ENCODE data around the gene CFAP97.
"Not testable (repeated sequence)": the region's sequence is repeated elsewhere in the genome, so short reads cannot be mapped to it uniquely, and the experiment has no call there.

The CFAP97 gene

DNA sequence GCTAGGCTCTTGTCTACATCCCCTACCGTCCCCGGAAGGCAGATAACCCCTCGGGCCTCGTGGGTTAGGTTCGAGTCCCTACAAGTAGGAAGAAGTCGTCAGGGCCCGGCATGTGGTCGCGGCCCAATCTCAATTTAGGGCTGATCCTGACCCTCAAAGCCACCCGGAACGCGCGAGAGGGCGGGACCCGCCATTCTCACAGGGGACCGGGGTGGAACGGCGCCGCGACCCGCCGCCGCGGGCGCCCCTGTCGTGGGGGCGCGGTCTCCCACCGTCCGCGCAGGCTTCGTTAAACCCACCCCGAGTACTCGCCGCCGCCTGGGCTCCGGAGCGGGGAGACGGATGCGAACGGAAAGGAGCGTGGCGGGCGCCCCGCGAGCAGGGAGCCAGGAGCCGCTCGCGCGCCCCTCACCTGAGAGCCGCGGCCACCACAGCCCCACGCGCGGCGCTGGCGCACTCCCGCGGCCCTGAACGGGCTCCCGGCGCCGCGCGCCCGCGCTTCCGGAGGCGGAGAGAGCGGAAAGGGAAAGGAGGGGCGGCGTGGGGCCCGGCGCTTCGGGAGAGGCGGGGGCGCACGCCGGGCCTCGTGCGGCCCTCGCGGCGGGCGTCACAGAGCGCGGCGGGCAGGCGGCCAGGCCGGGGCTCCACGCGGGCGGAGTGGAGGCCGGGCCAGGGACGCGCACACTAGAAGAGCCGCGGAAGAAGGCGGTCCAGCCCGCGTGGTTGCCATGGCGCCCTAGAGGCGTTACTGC lies at the start of gene CFAP97:
Gene CFAP97, minus strand, starts transcription at position 515 of the 752 bp plus-strand sequence. CDS start 12,804 bp downstream, outside the sequence.
- no peak for DNase-seq

DNA sequence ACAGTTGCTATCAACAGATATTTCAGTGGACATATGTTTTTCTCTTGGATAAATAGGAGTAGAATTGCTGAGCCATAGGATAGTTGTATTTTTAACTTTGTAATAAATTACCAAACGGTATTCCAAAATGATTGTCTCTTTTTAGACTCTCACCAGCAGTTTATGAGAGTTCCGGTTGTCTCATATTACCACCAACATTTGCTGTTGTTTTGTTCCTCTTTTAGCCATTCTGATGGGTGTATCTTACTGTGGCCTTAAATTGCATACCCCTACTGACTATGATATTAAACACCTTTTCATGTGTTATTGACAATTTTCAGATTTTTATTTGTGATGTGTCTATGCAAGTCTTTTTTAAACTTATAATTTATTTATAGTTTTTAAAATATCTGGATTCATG lies 45.3 kb upstream of the CFAP97 start:
- no peak for DNase-seq

DNA sequence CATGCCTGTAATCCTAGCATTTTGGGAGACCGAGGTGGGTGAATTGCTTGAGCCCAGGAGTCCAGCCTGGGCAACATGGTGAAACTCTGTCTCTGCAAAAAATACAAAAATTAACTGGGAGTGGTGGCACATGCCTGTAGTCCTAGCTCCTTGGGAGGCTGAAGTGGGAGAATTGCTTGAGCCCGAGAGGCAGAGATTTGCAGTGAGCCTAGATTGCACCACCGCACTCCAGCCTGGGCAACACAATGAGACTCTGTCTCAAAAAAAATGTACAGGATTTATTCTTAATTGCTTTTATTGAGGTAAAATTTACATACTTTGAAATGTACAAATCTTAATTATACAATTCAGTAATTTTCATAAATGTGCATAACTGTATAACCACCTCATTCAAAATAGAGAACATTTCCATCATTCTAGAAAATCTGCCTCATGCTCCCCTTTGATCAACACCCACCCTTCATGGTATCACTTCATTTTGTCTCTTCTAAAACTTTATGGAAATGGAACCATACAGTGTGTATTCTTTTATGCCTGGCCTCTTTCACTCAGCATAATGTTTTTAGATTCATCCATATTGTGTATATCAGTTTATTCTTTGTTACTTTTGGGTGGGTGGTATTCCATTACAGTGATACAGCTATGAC lies 44.7 kb upstream of the CFAP97 start:
- DNase-seq = no peak

DNA sequence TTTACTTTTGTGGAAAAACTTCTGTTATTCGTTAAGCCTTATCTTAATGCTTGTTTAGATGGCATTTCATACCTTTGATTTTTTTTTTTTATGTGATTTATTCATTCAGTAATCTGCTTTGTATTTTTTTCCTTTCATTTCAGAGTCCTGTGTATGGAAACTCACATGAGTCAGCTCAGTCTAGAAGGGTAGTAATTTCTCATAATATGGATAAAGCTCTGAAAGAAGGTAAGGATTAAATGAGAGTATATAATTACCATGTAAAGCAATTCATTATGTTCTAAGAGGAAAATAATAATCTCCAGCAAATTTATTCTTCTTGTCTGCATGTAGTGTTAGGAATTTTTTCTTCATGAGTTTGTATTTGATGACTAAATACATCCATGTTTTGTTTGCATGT lies 43.4 kb upstream of the CFAP97 start:
- no peak for DNase-seq

DNA sequence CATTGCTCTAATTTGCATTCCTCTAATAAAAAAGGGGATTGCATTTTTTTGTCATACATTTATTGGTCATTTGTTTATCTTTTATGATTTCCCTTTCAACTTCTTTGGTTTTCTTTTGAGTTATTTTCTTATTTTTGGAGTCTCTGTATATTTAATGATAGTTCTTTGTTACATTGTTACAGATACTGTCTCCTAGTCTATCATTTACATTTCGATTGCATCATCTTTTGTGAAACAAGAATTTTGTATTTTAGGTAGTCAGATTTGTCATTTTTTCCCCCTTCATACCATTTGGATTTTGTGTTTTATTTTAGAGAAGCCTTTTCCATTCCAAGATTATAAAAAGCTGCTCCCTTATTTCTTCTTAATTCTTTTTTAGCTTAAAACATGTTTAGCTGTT lies 42.7 kb upstream of the CFAP97 start:
- no peak for DNase-seq

DNA sequence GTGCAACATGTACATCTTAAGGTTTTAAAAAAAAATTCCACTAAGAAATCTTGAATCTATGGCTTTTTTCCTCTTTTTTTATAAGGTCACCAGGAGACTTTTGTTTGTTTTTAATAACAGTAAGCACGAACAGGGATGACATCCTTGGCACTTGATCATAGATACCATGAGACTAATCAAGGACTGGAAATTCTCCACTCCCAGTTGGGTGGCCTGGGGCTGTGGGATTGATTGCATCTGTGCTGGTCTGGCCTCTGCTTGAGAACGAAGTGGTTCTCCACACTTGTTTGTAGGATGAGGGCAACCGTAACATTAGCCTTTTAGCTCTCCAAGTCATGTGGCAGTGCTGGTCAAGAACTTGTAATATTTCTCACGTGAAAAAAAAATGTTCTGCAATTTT lies 41.0 kb upstream of the CFAP97 start:
- no peak for DNase-seq

DNA sequence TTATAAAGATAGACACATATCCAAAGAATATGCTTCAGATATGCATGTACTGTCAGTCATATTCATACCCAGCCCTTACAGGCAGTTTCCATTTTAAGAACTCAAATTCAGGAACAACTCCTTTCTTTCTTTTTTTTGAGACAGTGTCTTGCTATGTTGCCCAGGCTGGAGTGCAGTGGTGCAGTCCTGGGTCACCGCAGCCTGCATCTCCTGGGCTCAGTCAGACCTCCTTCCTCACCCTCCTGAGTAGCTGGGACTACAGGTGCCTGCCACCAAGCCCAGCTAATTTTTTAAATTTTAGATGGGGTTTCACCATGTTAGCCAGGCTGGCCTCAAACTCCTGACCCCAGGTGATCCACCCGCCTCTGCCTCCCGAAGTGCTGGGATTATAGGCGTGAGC lies 40.1 kb upstream of the CFAP97 start:
- no peak for DNase-seq

DNA sequence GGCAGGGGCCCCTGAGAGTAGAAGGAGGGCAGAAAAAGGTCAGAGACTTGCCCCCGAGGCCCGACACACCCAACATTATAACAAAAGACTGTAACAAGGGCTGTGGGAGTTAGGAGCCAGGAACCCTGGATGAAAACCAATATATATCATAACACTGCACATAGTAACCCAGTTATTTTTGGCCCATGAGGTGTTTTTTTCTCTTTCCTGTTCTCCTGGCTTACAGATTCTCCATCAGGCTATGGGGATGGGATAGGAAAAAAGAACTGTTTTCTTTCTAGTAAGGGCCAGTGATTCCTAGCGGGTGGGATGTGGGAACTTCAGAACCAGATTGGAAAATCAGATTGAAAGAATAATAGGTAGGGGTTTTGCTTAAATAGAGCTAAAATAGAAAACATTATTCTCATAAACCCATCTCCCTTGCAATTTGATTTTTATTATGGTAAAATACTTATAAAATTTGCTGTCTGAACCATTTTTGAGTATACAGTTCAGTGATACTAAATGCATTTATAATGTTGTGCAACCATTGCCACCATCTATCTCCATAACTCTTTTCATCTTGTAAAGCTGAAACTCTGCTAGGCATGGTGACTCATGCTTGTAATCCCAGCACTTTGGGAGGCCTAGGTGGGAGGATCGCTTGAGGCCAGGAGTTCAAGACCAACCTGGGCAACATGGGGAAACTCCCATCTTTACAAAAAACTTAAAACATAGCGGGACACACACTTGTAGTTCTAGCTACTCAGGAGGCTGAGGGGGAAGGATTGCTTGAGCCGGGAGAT lies 39.1 kb upstream of the CFAP97 start:
- DNase-seq = no peak

DNA sequence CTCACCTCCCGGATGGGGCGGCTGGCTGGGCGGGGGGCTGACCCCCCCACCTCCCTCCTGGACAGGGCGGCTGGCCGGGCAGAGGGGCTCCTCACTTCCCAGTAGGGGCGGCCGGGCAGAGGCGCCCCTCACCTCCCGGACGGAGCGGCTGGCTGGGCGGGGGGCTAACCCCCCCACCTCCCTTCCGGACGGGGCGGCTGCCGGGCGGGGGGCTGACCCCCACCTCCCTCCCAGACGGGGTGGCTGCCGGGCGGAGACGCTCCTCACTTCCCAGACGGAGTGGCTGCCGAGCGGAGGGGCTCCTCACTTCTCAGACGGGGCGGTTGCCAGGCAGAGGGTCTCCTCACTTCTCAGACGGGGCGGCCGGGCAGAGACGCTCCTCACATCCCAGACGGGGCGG lies 36.7 kb upstream of the CFAP97 start:
- not testable (repeated sequence) for DNase-seq

DNA sequence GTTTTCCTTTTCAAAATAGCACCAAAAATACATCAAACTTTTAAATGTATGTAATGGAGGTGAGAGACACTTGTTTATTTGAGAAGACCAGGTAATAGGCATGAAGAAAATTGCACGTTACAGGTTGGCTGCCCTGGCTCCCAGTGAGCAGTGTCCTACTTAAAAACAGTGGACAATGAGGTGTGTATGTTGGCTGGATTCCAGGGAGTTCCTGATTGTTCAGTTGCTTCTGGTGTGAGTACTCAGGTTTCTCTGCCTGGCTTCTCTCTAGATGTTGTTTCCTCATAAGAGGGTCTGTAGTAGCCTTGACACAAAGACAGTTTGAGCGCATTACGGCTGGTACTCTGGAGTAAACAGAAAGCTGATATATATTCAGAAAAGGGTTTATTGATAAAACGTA lies 35.0 kb upstream of the CFAP97 start:
- DNase-seq = no peak

DNA sequence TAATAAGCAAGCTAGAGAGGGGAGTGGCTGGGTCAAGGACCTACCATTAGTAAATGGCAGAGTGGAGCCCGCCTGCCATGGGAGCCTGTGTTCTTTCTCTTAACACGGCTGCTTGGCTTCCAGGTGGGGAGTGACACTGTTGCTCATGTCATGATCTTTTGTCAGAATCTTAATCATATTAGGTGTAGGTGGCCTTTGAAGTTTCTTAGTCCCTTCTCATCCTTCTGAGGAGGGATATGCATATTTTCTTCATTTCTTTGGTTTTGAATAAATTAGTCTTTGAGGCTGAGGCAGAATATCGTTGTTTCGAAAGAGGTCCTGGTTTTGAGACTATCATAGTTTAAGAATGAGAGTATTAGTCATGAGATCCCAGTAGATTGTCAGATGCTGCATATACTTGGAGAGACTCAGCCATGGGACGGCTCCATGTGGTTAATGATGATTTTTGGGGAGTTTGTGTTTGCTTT lies 34.4 kb upstream of the CFAP97 start:
- DNase-seq = no peak

DNA sequence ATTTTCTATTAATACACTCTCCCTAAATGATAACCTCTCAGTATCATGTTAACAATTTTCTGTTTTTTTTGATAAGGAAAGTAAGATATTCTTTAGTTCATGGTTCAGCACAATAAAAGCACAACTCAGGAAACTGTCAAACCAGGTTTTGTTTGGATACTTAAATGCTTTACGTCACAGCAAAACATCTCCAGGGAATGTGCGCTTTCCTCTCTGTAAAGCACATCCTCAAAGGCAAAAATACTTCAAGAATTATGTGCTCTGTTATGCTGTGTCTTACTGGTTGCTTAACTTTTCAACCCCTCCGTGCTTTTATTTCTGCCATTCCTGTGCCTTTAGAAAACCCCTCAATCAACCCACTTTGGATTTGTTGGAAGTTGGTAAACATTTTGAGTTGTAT lies 33.4 kb upstream of the CFAP97 start:
- no peak for DNase-seq

DNA sequence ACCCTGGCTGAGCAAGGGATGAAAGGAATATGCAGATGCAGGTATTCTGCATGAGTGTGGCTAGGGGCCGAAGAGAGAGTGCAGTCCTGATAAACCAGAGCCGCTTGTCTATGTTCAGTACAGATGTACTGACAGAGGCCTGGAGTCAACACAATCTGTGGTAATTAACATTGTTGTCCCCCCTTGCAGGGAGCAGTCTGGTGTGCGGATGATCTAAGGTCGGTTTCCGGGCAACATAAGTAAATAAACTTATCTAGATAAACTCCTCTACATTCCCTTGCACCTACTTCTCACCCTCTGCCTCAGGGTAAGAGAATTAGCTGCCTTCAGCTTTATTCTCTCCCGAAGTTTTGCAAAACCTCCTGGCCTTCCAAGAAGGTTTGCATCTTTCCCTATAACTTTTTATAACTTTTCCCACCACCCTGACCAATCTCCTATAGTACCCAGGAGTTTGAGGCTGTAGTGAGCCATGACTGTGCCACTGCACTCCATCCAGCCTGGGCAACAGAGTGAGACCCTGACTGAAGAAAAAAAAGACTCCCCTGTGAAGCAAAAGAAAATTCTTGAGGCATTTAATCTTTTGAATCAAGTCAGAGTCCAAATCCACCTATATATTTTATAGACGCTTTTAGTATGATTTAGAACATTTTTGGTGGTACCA lies 32.2 kb upstream of the CFAP97 start:
- DNase-seq = no peak

DNA sequence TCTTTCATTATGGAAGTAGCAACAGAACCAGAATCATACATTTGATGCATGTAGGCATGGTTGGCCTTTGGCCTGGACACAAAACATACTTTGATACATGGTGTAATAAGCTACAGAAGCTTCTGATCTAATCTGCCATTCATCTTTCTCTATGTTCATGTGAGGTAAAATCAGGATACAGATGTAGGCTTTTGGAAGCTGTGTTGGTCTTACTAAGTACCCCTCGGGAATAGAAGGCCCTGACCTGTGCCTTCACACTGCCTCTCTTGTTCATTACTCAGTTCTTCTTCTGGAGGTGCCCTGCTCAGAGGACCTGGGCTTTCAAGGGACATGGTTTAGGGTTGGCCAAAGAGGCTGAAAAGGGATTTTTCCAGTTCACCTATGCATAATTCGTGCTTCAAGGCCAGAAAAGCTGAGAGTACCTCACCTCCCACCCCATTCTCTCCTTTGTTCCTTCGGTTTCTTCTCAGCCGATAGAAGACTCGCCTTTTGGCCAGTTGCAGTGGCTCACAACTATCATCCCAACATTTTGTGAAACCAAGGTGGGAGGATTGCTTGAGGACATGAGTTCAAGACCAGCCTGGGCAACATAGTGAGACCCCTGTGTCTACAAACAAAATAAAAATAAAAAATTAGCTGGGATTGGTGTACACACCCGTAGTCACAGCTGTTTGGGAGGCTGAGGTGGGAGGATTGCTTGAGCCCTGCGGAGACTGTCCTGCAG lies 31.5 kb upstream of the CFAP97 start:
- no peak for DNase-seq

DNA sequence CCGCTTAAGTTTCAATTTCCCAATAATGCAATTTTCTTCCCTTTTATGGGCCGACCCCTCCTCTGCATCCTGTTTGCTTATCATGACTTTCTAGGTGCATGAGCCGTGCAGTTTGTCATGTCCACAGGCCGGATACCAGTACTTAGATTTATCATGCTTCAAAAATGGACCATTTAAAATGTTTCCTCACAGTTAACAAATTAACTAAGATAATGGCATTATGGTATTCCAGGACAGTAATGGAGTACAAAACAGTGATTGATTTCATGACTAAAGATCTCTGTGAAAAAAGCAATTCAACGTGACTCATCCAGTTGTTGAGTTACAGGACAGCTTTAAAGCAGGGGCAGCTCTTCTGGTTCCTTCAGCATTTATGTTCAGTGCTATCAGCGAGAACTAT lies 28.6 kb upstream of the CFAP97 start:
- no peak for DNase-seq

DNA sequence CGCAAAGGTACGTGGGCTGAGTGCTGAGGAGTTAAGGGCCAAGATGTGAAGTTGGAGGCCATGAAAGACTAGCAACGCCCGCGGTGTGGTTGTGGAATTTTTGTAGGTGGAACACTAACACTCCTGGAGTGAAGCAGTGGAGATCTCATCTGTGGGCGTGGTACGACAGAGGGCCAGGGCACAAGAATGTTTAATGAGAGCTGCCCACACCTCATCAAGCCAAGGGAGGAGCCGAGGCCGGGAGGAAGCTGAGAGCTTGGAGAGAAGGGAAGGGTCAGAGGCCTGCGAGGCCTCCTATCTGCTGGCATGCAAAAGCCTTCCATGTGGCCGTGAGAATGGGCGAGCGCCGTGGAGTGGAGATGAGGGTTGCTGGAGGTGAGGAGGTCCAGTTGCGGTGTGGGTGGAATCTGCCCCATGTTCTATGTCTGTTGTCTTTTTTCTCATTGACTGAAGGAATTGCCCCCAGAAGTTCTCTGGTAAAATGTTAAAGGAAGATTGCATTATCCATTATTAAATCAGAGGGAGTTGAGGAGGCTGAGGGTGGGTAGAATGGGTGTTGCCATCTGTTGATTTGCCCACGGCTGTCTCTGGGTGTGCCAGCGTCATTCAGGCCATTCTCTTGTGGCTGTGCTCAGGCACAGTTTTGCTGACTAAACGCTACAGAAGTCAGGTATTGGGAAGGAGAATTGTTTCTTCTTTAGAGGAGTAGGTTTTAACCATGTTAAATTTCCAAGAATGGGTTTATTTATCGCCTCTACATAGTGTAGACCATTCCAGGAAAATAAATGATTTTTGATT lies 25.4 kb upstream of the CFAP97 start:
- DNase-seq = no peak

DNA sequence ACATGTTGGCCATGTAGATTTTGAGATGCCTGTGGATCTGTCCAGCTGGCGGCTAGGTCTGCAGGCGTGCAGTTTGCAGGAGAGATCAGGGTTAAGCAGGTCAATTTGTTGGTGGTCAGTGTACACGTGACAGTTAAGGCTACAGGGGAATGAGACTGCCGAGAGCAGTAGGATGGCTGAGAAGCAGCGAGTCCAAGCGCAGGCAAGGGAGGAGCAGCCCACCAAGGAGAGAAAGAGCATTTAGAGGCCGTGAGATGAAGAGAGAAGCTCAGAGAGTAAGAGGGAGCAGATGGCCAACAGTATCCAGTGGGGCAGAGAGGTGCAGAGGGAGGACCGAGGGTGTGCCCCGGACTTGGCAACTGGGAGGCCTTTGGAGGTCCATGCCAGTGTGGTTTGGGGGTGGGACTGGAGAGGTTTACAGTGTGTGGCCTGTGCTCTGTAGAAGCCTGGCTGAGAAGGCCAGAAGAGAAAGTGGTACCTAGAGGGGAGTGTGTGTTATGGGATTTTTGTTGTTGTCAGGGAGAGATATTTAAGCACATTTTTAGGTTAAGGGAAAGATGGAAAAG lies 24.0 kb upstream of the CFAP97 start:
- no peak for DNase-seq

DNA sequence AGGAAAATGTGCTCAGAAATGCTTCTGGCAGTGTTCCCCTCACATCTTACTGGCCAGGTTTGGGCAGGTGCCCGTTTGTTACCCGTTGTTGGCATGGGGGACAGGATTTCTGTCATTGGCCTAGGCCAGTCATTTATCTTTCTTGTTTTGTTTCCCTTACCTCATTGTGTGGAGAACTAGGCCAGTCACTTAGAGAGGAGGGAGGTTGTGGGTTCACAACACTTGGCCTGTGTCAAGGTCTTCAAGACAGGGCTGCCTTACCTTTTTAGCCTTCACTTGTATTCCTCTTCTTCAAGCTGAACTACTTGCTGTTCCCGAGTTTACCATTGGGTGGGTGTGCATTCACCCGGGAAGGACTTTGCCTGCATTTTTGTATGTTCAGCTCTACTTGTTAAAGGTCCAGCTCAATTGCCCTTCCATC lies 23.3 kb upstream of the CFAP97 start:
- no peak for DNase-seq

DNA sequence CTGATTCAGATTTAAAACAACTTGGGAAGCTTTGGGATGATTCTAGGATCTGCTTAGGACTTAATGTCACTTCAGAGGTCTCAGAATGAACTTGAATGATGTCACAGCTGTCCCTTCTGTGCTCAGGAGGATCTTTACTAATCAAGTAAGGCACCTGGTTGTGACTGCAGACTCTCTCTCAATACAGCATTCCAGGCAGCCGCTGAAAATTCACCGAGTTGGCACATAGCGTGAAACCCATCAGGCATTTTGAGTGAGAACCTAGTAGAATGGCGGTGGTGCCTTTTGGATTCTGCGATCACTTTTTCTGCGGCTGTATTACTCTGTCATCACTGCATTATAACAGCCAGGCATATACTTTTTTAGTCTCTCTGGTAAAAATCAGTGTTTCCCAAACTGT lies 22.1 kb upstream of the CFAP97 start:
- DNase-seq = no peak

DNA sequence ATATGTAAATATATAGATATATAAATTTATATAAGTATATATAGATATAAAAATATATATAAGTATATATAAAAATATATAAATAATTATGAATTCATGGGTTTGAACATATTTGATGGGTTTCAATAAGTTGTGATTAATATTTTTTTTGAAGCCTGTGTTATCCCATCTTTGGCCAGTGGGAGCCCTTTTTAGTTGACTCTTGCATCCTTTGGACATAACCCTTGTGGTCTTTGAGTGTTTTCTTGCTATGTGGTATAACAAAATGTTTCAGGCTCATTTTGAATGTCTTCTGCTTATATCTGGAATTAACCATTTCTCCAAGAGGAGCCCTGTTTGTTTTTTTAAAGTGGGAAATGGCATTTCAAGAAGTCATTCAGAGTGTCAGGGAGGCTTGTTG lies 20.8 kb upstream of the CFAP97 start:
- DNase-seq = no peak

DNA sequence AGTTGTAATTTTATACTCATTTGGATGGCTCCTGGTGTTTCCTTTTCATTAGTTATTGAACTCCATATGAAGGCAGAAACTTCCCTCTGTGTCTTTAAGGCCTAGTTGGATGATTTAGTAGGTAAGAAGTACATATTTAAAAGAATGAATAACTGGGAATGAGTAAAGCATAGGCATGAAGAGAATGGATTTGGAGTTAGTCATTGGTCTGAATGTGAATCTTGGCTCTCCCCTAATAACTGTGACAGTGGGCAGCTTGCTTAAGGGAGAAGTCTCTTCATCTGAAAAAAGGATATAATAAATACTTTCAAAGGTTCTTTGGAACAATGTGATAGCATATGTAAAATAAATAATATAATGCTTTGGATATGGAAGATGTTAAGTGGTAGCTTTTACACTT lies 18.8 kb upstream of the CFAP97 start:
- DNase-seq = no peak
